H1 (cell line): ENCODE measurements around the gene PLCB3. TPM values are rescaled to one million over a fixed set of nuclear protein-coding genes. Genes with fewer than 3 reads are reported as not detected.

Source experiments
- CEBPB ChIP-seq: IDR thresholded peaks from 2 replicates; pipeline ENCODE4 v1.6.1; 2012; ENCODE audit warnings: low read depth, low read length
- POU5F1 ChIP-seq: IDR thresholded peaks from 2 replicates; pipeline ENCODE4 v1.6.1; 2011; ENCODE audit warnings: low read depth, mild to moderate bottlenecking, low read length, moderate library complexity
- SUZ12 ChIP-seq: fragments of 200-600 bp; sonication (generic); IDR thresholded peaks from 2 replicates; pipeline ENCODE4 v1.6.1; 2012; ENCODE audit warnings: mild to moderate bottlenecking, inconsistent platforms, low read length, moderate library complexity, mixed read lengths
- polyA plus RNA-seq, 7 experiments: library from polyadenylated mRNA; depleted of rRNA in 3 of 7; stranded (reverse) in 5 of 7; unstranded in 2 of 7; fragments of >200 nt in 5 of 7; fragments of 200-250 nt in 2 of 7; gene quantifications; 1 replicate in 5 of 7; 2 replicates in 1 of 7; 4 replicates in 1 of 7; pipeline versions ENCODE4 v1.2.1 to v1.2.3, GENCODE V29; 2011 to 2013; ENCODE audit warnings: missing spikeins in 2 of 7, mixed read lengths in 2 of 7
- total RNA-seq: library from RNA; stranded (reverse); fragmentation: NEBNext Ultra II Directional; extraction: Animal tissue kit (Norgen Biotek cat#: 25700); gene quantifications from 2 replicates; pipeline ENCODE4 v1.2.1, GENCODE V29; 2021

Gene PLCB3
- total and polyA plus RNA-seq, 2 of the 8 experiments (the other 6 are each of a cell fraction or from before 2014, with no cell fraction given): 47.2 to 104 TPM

DNA sequence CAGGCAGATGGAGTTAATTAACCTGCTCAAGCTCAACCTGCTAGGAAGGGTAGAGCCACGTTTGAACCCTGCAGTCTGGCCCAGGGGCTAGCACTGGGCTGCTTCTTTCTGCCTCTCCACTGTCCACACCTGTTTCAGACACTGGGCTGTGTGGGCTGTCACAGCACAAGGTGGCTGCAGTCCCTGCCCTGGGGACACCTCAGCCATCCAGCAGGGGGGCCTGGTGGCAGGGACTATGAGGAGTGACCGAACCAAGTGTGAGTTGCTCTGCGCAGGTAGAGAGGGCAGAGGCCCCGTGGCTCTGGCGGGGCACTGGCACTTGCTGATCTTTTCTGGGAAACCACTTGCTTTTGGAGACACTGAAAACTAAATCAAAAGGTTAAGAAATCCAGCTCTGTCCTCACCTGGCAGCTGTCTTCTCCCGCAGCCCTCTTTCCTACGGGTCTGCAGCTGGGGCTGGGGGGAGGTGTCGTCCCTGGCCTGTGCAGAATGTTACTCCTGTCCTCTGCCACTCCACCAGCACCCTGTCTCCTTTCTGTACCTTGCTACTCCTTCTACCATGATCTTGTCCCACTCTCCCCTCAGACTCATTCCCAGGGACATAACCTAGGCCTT lies 27.4 kb downstream of the PLCB3 start (continued):
- TF ChIP-seq POU5F1 (no peak), SUZ12 (no peak), CEBPB (no peak)
